NCI-H2107 (cell line): ENCODE data around the gene EFCAB7.

Experiments used
- DNase-seq: peaks from one replicate; lab custom pipeline; 2025; lab: John Stamatoyannopoulos, UW

EFCAB7 gene, protein sequence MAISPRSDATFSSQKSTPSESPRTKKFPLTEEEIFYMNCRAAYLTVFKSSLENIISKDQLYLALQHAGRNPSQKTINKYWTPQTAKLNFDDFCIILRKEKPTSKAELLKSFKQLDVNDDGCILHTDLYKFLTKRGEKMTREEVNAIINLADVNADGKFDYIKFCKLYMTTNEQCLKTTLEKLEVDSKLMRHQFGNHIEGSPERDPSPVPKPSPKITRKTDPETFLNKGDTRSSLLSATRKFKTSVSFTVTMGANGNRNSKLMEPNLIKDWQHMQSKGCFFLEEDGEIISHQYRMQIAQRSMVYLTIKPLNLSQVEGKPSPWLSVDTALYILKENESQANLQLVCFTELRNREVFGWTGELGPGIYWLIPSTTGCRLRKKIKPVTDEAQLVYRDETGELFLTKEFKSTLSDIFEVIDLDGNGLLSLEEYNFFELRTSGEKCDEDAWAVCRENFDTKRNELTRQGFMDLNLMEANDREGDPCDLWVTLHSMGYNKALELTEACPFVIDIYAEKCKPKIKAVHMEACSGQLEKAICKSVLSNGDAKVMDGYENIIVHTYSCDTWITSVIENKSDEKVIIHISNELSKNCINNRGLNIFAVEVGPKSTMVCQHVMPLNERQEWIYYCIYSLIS

DNA sequence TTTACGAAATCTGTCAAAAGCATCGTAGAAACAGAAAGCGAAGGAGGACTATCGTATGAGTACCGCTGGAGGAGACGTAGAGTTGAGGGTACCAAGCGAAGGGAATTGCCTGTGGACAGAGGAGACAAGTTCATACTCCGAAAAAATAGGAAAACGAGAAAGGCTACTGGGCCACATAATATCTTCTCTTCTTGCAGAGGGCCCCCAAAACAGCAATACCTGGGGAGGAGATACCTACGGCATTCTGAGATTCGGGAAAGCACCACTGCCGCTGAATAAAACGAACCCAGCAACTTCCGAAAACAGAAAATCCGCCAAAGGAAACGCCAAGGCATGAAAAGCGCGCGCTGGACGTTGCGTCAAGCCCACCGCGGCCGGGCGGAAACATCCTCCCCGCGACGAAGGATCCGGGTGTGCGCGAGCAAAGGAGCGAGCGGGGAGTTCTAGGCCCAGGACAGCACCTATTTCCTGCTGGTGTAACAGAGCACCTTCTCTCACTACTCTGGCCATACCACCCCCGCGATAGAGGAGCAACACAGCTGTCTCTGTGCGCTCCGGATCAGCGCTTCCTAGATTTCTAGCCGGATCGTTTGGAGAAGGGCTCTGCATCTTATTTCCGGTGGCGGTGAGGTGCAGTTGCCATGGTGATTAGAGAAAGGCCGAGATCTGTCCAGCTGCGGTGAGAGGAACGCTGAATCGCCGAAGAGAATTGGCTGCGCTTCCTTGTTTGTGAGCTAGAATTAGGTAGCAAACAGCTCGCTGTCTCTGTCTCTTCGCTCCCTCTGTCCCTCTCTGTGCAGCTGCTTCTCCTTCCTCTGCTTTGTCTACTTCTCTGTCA lies at the start of gene EFCAB7, which contains the start of gene ITGB3BP:
TSS of gene EFCAB7 (plus strand) at position 635 of the 838 bp plus-strand sequence. CDS start 2,048 bp downstream, outside the sequence.
TSS of gene ITGB3BP (minus strand) at position 335 of the 838 bp plus-strand sequence. CDS start at position 243, 92 bp downstream.
- DNase-seq: peak; percentile 99

DNA sequence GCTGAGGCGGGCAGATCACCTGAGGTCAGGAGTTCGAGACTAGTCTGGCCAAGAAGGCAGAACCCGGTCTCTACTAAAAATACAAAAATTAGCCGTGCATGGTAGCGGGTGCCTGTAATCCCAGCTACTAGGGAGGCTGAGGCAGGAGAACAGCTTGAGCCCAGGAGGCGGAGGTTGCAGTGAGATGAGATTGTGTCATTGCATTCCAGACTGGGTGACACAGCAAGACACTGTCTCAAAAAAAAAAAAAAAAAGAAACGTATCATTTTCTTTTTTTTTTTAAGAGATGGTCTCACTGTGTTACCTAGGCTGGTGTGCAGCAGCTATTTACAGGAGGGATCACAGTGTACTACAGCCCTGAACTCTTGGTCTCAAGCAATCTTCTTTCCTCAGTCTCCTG lies 47.6 kb upstream of the EFCAB7 start:
- no peak for DNase-seq

DNA sequence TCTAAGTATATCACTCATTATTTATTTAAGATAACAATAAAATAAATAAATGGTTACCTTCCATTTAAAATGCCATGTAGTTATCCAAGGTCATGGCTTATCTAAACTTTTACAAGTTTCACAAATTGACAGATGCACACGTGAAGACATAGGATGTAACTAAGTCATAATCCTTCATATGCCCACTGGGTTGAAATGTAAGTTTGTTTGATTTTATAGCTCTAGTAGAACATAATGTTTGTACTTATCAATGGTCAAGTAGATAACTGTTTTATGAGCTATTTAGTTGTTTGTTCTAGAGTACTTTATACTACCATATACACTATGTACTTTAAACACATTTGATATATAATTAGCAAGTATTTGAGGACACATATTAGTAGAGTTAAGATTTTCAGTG lies 43.3 kb upstream of the EFCAB7 start:
- DNase-seq: no peak

DNA sequence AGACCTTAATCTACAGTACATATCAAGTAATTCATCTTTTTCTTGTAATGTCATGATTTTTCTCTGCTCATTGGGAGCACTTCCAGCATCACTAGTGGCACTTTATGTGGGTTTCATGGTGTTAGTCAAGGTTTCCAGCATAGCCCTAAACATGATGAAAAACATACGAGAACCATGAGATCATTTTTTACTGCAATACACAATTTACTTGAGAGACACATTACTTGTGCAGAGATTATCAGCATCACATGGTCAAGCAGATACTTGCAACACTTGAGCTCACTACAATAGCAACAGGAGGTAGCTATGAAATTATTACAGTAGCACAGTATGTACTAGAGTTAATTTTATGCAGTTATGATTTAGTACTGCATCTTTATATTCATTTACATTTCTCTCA lies 36.7 kb upstream of the EFCAB7 start:
- DNase-seq: no peak

DNA sequence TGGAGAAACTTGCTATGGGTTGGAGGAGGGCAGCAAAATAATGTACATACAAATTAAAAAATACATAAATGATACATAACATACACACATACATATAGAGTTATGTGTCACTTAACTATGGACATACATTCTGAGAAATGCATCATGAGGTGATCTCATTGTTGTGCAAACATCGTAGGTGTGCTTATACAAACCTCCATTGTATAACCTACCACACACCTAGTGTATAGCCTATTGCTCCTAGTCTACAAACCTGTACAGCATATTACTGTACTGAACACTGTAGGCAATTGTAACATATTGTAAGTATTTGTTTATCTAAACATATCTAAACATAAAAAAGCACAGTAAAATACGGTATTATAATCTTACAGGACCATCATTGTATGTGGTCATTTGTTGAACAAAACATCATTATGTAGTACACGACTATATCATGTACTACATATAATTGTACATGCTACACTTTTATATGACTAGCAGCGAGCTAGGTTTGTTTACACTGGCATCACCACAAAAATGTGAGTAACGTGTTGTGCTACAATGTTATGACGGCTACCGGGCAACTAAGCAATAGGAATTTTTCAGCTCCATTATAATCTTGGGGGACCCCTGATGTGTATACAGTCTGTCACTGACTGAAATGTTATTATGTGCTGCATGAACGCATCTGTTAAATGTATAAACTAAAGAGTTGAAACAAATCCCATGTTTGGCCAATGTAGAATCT lies 35.8 kb upstream of the EFCAB7 start:
- no peak for DNase-seq

DNA sequence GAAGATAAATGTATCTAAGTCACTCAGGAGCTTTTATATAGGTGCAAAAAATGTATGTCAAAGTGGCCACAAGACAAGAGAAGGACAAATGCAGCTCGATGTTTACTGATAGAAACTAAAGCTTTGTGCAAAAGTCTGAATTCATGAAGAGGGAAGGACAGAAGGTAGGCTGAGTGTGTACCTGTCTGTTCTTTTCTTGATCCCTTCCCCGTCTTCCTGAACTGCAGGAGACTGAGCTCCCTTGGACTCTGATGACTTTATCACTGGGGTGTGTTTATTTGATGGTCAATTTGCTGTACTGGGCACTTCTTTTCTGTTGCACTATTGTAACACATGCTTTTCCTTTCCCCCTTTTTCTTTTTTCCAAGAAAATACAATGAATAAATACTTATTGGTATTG lies 25.7 kb upstream of the EFCAB7 start:
- no peak for DNase-seq

DNA sequence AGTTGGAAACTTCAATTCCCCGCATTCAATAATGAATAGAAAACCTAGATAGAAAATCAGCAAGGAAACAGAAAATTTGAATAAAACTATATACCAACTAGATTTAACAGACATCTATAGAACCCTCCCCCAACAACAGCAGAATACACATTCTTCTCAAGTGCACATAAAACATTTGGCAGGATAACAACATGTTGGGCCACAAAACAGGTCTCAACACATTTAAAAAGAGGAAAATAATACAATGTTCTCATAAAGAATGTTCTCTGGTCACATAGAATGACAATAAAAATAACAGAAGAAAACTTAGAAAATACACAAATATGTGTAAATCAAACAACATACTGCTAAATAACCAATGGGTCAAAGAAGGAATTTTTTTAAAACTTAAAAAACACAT lies 25.2 kb upstream of the EFCAB7 start:
- no peak for DNase-seq

DNA sequence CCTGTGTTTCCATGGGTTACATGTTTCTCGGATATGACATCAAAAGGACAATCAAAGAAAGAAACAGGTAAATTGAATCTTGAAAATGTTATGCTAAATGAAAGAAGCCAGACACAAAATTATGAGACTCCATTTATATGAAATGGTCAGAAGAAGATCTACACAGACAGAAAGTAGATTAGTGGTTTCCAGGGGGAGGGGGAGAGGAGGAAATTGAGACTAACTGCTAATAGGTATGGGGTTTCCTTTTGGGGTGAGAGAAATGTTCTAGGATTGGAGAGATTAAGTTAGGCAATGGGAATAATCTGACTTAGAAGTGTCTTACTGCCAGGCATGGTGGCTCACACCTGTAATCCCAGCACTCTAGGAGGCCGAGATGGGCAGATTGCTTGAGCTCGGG lies 22.1 kb upstream of the EFCAB7 start:
- no peak for DNase-seq

DNA sequence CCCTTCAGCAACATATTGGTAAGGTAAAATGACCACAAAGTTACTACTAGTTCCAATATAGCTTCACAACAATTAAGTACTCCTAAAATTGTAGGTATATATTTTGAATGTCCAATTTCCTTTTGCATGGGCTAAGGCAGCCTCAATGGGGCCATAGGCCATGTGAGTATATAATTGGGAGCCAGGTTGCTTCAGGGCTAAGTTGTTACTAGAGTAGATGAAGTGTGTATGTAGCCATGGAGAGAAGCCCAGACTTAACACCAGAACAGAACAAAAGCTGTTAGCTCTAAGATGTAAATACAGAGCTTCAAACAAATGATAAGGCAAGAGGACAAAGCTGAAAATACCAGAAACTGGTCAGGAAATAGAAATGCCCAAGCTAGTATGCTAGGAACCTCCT lies 16.5 kb upstream of the EFCAB7 start:
- DNase-seq: no peak

DNA sequence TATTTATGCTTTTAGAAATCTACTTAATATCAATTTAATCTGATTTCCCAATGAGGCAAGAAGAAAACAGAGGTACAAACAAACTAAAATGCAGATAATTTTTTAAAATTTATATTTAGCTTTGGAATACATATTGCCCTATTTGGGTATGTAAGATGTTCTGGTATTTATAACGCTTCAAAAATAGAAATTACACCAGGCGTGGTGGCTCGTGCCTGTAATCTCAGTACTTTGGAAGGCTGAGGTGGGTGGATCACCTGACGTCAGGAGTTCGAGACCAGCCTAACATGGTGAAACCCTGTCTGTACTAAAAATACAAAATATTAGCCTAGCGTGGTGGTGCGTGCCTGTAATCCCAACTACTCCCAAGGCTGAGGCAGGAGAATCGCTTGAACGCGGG lies 13.6 kb upstream of the EFCAB7 start:
- no peak for DNase-seq

DNA sequence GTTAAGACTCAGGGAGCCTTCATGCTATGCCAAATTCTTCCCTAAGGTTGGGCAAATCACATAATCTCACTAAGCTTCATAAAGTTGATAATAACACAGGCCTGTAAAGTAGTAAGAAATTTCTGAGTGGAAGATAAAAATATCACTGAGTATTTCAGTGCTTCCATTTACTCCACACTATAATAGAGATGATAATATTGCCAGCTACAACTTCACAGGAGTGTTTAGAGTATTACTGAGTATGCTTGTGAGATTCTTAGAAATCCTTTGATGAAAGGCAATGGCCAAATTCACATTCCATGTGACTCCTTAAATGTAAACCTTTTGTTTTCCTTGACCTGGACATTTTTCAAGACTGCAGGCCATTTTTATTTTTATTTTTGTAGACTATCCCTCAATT lies 10.7 kb upstream of the EFCAB7 start:
- DNase-seq: no peak

DNA sequence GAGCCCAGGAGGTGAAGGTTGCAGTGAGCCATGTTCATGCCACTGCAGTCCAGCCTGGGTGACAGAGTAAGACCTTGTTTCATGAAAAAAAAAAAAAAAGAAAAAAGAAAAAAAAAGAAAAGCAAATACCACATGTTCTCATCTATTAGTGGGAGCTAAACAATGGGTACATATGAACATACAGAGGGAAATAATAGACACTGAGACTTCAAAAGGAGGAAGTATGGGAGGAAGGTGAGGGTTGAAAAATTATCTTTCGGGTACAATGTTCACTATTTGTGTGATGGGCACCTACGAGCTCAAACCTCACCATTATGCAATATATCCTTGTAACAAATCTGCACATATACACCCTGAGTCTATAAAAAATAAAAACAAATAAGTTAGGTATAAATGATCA lies 6.7 kb upstream of the EFCAB7 start:
- no peak for DNase-seq

DNA sequence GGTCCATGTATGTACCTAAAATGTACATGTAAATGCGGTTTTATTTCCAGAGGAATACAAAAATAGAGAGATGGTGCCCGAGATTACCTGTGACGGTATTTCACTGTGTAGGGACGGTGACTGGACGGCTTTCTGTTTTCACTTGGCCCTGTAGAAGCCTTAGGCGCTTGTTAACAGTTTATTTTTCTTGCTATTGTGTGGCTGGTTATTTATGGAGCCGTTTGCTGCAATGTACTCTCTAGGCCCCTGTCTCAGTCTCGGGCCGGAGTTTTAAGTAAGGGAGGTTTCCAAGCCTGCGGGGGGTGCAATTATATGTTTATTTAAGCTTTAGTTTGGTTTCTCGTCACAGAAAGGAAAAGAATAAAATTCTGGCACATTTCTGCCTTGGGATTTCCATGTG lies 413 bp downstream of the EFCAB7 start:
- no peak for DNase-seq

DNA sequence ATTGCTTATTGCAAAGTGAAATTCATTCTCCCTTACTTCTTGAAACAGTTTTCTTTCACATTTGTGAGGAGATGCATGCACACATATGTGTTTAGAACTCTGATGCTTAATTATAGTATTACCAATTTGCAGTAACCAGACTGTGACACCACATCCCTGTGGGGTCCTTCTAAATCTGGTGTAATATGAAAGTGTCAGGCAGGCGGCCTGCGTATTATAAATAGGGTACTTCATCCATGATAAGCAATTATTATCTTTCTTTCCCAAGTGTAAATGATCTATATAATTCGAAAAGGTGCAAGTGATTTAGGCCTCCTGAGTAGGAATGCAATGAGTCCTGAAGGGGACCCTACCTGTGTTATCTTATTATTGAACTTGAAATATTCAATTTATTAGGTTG lies 876 bp downstream of the EFCAB7 start:
- DNase-seq: no peak

DNA sequence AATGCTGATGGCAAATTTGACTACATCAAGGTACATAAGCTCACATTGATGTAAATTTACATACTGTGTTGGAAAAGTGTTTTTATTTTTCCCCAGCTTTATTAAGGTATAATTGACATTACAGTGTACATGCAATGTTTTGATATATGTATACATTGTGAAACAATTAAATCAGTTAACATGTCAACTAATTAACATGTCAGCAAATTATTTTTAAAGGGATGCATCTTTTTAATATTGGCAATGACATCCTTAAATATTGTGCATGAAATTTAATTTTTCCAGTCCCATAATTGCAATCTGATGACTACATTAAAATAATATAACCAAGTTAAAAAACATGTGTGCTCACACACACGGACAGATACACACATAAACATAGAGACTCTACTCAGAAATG lies 9.4 kb downstream of the EFCAB7 start:
- no peak for DNase-seq

DNA sequence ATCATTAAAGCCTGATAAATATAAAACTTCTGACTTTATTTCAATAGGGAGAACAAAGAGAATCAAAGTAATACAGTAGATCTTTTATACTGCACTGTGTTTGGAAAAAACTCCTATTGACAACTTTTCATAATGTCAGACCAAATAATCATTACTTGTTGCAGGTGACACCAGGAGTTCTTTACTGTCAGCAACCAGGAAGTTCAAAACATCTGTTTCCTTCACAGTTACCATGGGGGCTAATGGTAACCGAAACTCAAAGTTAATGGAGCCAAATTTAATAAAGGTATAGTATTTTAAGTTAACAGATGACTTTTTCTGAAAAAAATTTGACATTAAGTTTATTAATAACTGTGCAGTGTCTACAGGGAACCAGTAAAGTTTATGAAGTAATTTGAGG lies 10.6 kb downstream of the EFCAB7 start:
- no peak for DNase-seq

DNA sequence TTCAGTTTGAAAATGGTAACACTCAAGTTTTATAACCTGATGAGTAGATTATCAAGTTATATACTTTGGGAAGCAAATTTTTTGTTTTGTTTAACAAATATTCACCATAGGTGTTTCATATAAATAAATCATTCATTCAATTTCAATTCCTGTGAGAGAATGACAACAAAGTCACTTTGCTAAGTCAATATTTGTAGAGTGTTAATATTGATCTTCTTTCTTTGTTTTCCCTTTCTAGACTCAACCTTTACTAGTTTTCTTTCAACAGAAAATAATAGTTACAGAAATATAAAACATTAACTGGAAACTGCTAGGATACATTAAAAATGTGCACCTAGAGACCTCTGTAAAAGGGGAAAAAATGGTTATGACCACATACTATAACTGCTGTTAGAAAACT lies 11.1 kb downstream of the EFCAB7 start:
- no peak for DNase-seq

DNA sequence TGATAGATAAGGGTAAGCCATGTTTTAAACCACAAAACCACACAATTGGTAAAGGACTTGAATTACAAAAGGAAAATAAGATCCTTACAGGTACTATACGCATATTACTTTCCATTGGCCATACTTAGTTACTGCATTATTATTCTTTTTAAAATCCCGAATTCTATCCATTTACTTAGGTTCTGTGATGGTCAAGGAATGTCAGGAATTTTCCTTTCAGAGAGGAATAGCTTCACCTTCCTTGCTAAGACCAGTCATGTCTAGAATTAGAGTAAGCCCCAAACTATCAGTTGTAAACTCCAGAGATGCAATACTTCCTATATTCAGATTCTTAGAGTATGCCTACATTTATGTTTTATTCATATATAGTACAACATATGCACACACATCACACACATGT lies 13.7 kb downstream of the EFCAB7 start:
- DNase-seq: no peak

DNA sequence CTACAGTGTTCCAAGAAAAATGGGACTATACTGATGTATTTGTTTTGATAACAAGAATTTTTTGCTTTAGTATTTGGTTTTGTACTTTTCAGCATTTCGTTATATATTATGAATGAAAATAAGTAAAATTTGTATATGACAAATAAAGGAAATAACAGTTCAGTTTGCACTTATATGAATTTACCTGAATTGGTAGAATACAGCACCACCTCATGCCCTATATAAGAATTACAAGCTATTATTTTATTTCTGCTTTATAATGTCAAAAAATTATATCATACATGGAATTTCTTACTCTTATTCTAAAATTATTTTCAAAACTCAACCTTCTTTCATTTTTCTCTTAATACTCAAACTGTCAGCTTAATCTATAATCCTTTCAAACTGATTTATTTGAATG lies 14.6 kb downstream of the EFCAB7 start:
- no peak for DNase-seq

DNA sequence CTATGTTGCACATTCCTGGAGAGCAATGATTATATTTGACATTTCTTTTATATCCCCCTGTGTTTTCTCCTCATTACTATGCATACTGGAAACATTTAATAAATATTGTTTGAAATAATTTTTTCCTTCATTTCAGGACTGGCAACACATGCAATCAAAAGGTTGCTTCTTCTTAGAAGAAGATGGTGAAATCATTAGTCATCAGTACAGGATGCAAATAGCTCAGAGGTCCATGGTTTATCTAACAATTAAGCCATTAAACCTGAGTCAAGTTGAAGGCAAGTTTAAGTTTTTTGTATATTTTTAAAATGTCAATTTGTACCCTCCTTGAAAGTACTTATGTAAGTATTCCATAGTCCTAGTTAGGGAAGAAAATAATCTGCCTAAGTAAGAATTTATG lies 22.5 kb downstream of the EFCAB7 start:
- no peak for DNase-seq

DNA sequence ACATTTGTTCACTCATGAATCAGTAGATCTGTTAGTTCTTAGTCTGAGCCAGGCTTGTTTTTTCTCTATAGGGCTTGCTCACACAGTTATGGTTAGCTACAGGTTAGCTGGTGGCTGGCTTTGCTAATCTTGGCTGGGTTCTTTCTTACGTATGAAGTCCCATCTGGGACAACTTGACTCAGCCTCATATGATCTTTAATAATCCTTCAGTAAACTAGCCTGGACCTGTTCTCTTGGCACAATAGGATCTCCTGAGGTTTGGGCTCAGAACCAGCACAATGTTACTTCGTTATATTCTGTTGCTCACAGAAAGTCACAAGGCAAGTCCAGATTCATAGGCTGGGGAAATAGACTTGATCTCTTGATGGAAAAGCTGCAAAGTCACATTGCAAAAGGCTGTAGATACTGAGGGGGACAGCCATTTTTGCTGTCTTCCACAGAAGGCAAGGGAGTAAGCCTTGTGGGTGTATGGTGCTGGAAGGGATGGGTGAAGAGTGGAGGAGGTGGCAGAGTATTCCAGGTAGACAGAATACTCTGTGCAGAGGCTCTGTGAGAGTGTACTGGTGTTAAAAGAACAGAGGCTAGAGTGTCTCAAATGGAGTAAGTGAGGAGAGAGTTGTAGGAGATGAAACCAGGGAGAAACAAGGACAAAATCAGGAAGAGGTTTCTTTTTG lies 24.4 kb downstream of the EFCAB7 start:
- DNase-seq: no peak

DNA sequence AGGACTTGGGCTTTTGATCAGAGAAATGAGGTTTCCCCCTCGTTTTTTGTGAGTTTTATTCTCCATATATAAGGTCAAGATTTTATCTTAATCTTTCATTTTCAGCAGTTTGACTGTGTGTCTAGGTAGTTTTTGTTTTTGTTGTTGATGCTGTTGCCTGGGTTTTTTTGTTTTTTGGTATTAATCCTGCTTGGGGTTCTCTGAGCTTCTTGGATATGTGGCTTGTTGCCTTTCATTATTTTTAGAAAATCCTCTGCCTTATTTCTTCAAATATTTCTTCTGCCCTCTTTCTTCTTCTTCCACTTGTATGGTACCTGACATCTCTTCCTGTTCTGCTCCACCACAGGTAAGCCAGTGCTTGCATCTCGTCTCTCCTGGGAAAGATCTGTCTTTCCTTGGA lies 25.0 kb downstream of the EFCAB7 start:
- DNase-seq: no peak
